Natural killer cell (primary cell): ENCODE measurements around the gene NT5M. TPM values are rescaled to one million over a fixed set of nuclear protein-coding genes. Genes with fewer than 3 reads are reported as not detected.

ENCODE experiments used
- ATAC-seq, 3 donors: fragments of 150-1000 bp in 2 of 3; fragments of 200-7000 bp in 1 of 3; cut with Tn5 transposase; 1 replicate in 1 of 3; 2 replicates in 2 of 3; pipeline ENCODE4 v1.10.0; 2021; ENCODE audit warnings: mild to moderate bottlenecking in 2 of 3, moderate library complexity in 2 of 3
- DNase-seq, 2 donors: peaks; one replicate each; pipeline versions ENCODE4 v3.0.0 to v3.0.0-alpha.2; 2013 to 2021; ENCODE audit warnings: mixed read lengths in 1 of 2
- H3K27ac ChIP-seq: one replicate; pipeline ENCODE4 v1.5.1; 2013; ENCODE audit warnings: mild to moderate bottlenecking, low read length
- H3K27me3 ChIP-seq: one replicate; pipeline ENCODE4 v1.6.1; 2013; ENCODE audit warnings: low read length; ENCODE audit not compliant: control insufficient read depth, insufficient read depth
- H3K36me3 ChIP-seq: one replicate; pipeline ENCODE4 v1.6.1; 2013; ENCODE audit warnings: low read length; ENCODE audit not compliant: control insufficient read depth, insufficient read depth
- H3K4me1 ChIP-seq: one replicate; pipeline ENCODE4 v1.6.1; 2013; ENCODE audit warnings: low read length; ENCODE audit not compliant: control insufficient read depth, insufficient read depth
- H3K4me3 ChIP-seq: one replicate; pipeline ENCODE4 v1.5.1; 2013; ENCODE audit warnings: low read length
- H3K9me3 ChIP-seq: one replicate; pipeline ENCODE4 v1.6.1; 2013; ENCODE audit warnings: low read length; ENCODE audit not compliant: control insufficient read depth, insufficient read depth
- H3K27ac Mint-ChIP-seq, 2 donors: one replicate each; pipeline ENCODE4 v1.8.0; 2022; ENCODE audit warnings: mild to moderate bottlenecking in 2 of 2, mixed read lengths in 2 of 2, moderate library complexity in 1 of 2
- H3K27me3 Mint-ChIP-seq, 2 donors: one replicate each; pipeline ENCODE4 v1.8.0; 2022; ENCODE audit warnings: low read depth in 2 of 2, mixed read lengths in 2 of 2
- H3K36me3 Mint-ChIP-seq: one replicate; pipeline ENCODE4 v1.8.0; 2022; ENCODE audit warnings: mixed read lengths
- H3K4me1 Mint-ChIP-seq, 2 donors: one replicate each; pipeline ENCODE4 v1.8.0; 2022; ENCODE audit warnings: mixed read lengths in 2 of 2
- H3K4me3 Mint-ChIP-seq: one replicate; pipeline ENCODE4 v1.8.0; 2022; ENCODE audit warnings: mild to moderate bottlenecking, moderate library complexity, mixed read lengths
- H3K9me3 Mint-ChIP-seq, 2 donors: one replicate each; pipeline ENCODE4 v1.8.0; 2022; ENCODE audit warnings: mixed read lengths in 2 of 2
- WGBS: methylation state at CpG from one replicate; pipeline ENCODE4 v1.1.7; 2013; ENCODE audit warnings: missing lambda C conversion rate; ENCODE audit not compliant: insufficient coverage; 5-methylcytosine and 5-hydroxymethylcytosine counted together
- intact Hi-C: fragments of 100-400 bp; cut with micrococcal nuclease; formaldehyde crosslinking; loops from one replicate; pipeline ENCODE4 v1.14.2; 2022
- total RNA-seq, 4 donors: library from RNA; stranded (reverse); fragments of 120-200 nt in 1 of 4; gene quantifications; one replicate each; pipeline versions ENCODE4 v1.2.3 to v1.2.4, GENCODE V29; 2013 to 2022
- TF ChIP-seq, protein P1 (sequence below): fragments of 200-600 bp; IDR thresholded peaks from one replicate; pipeline ENCODE4 v1.8.0; 2022; ENCODE audit warnings: antibody characterized with exemption

Gene NT5M
- total RNA-seq, 3 donors from 2014 or later (not counting 1 experiment from before 2014, with no cell fraction given): 3.5 to 4.4 (median 4.1) TPM

DNA sequence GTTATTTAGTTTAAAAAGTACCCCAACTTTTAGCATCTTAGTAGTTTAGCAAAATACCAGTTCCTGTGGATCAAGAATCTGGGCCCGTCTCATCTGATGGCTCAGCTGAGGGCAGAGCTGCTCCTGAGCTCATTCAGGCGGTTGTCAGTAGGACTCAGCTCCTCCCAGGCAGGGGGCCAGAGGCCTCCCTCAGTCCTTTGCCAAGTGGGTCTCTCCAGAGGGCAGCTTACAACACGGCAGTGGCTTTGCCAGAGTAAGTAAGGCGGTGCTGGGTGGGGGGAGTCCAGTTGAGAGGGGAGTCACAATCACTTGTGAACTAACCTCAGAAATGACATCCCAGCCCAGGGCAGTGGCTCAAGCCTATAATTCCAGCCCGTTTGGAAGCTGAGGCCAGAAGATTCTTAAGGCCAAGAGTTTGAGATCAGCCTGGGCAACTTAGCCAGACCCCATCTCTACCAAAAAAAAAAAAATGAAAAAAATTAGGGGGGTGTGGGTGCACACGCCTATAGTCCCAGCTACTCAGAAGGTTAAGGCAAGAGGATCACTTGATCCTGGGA, 92.2 kb downstream of the NT5M start:
- DNase-seq (no peak), ATAC-seq (no peak)
- Histone ChIP-seq H3K4me1 (peaks cover 26% of the 10 kb centered on the region), H3K27ac (no peak overlapping the region), H3K4me3 (no peak overlapping the region), H3K36me3 (no peaks in the 10 kb centered on the region), H3K27me3 (no peaks in the 10 kb centered on the region), H3K9me3 (peaks cover 2% of the 10 kb centered on the region)
- no peak overlapping the region for H3K27ac Mint-ChIP-seq
- peaks cover 14 to 18% of the 10 kb centered on the region in 2 donors for H3K4me1 Mint-ChIP-seq
- TF ChIP-seq, protein P1, sequence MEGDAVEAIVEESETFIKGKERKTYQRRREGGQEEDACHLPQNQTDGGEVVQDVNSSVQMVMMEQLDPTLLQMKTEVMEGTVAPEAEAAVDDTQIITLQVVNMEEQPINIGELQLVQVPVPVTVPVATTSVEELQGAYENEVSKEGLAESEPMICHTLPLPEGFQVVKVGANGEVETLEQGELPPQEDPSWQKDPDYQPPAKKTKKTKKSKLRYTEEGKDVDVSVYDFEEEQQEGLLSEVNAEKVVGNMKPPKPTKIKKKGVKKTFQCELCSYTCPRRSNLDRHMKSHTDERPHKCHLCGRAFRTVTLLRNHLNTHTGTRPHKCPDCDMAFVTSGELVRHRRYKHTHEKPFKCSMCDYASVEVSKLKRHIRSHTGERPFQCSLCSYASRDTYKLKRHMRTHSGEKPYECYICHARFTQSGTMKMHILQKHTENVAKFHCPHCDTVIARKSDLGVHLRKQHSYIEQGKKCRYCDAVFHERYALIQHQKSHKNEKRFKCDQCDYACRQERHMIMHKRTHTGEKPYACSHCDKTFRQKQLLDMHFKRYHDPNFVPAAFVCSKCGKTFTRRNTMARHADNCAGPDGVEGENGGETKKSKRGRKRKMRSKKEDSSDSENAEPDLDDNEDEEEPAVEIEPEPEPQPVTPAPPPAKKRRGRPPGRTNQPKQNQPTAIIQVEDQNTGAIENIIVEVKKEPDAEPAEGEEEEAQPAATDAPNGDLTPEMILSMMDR: no peak
- no peaks in the 10 kb centered on the region for H3K9me3 Mint-ChIP-seq
- no peak overlapping the region for H3K4me3 Mint-ChIP-seq
- no peaks in the 10 kb centered on the region for H3K36me3 Mint-ChIP-seq
- H3K27me3 Mint-ChIP-seq: peaks cover 3 to 8% of the 10 kb centered on the region in 2 donors
- intact Hi-C loops: no loop called here
- 96% methylated on average over 6 of the region's 6 CpGs for WGBS

DNA sequence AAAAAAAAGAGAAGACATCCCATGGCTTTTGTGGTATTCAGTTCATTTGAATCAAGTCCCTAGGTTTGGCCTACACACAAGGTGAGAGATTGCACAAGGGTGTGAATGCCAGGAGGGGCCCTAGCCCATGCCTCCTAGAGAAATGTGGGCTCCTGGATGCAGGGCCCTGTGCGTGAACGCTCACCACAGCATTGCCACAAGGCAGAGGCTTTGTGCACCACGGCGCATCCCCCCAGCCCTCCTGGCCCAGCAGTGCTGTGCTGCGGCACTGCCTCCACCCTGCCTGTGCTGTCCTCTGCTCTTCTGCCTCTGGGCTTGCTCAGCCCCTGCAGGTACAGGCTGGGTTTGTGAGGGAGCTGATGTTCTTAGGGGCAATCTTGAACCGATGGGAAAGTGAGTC, 92.7 kb downstream of the NT5M start:
- intact Hi-C loops: no loop called here
- Histone ChIP-seq H3K27me3 (no peaks in the 10 kb centered on the region), H3K9me3 (peaks cover 2% of the 10 kb centered on the region), H3K36me3 (no peaks in the 10 kb centered on the region), H3K27ac (no peak overlapping the region), H3K4me3 (no peak overlapping the region), H3K4me1 (peaks cover 25% of the 10 kb centered on the region)
- 87% methylated on average over 6 of the region's 6 CpGs for WGBS
- TF ChIP-seq, protein P1: no peak
- no peak for ATAC-seq
- Mint-ChIP-seq H3K27ac (no peak overlapping the region), H3K4me1 (peaks cover 14 to 20% of the 10 kb centered on the region in 2 donors), H3K9me3 (no peaks in the 10 kb centered on the region), H3K4me3 (no peak overlapping the region), H3K27me3 (peaks cover 4 to 8% of the 10 kb centered on the region in 2 donors), H3K36me3 (no peaks in the 10 kb centered on the region)
- no peak for DNase-seq

Other genes starting within 250 kb of the NT5M start
- gene PLD6, start 97.0 kb upstream of the NT5M start, total RNA-seq: 1 to 10 TPM in 1 of 3 donors, under 1 TPM in 2; 0.45 to 1.7 (median 0.84) TPM
- gene FLCN, start 66.2 kb upstream of the NT5M start, total RNA-seq: 10 to 100 TPM; 26.7 to 43.6 (median 33.8) TPM
- 100 to 1,000 TPM; 101 to 115 (median 102) TPM for gene COPS3, start 22.1 kb upstream of the NT5M start, total RNA-seq
- 10 to 100 TPM; 19.8 to 23.5 (median 22.3) TPM for gene MED9, start 173.6 kb downstream of the NT5M start, total RNA-seq
- gene RASD1, start 193.0 kb downstream of the NT5M start, total RNA-seq: 1 to 10 TPM in 2 of 3 donors, under 1 TPM in 1; 0.60 to 2.4 (median 1.2) TPM